HCT116 (cell line): ENCODE results near the gene UBE2N.

Source experiments
- CEBPB ChIP-seq: IDR thresholded peaks from 2 replicates; pipeline ENCODE4 v1.6.1; 2012; ENCODE audit warnings: low read depth
- CTCF ChIP-seq, 3 experiments: fragments of 200-600 bp in 1 of 3; sonication (generic) in 1 of 3; IDR thresholded peaks in 2 of 3; conservative IDR thresholded peaks in 1 of 3; 2 replicates each; pipeline ENCODE4 v1.5.1; 2012 to 2017; ENCODE audit warnings: low read depth in 2 of 3, low read length in 2 of 3, antibody characterized with exemption in 1 of 3, borderline replicate concordance in 1 of 3, control low read depth in 1 of 3, mild to moderate bottlenecking in 1 of 3, mixed read lengths in 1 of 3, mixed run types in 1 of 3, moderate library complexity in 1 of 3; ENCODE audit not compliant: insufficient read depth in 1 of 3
- EGR1 ChIP-seq: IDR thresholded peaks from 2 replicates; pipeline ENCODE4 v1.6.1; 2012; ENCODE audit warnings: low read depth
- EZH2 ChIP-seq: fragments of 200-600 bp; sonication (generic); IDR thresholded peaks from 2 replicates; pipeline ENCODE4 v1.6.1; 2017; ENCODE audit warnings: antibody characterized with exemption, mixed run types
- EZH2phosphoT487 ChIP-seq: fragments of 200-600 bp; IDR thresholded peaks from 2 replicates; pipeline ENCODE4 v1.6.1; 2018; ENCODE audit warnings: antibody characterized with exemption, borderline replicate concordance
- JUND ChIP-seq: IDR thresholded peaks from 2 replicates; pipeline ENCODE4 v1.6.1; 2012
- MAX ChIP-seq: IDR thresholded peaks from 2 replicates; pipeline ENCODE4 v1.6.1; 2012
- POLR2A ChIP-seq: IDR thresholded peaks from 2 replicates; pipeline ENCODE4 v1.7.0; 2011; ENCODE audit warnings: borderline replicate concordance; ENCODE audit not compliant: insufficient read depth, insufficient read length; ENCODE audit errors: extremely low read depth
- POLR2AphosphoS5 ChIP-seq: IDR thresholded peaks from 2 replicates; pipeline ENCODE4 v1.6.1; 2011; ENCODE audit warnings: mild to moderate bottlenecking, low read depth, low read length, moderate library complexity
- REST ChIP-seq: IDR thresholded peaks from 2 replicates; pipeline ENCODE4 v1.6.1; 2012; ENCODE audit warnings: low read depth
- SIN3A ChIP-seq: IDR thresholded peaks from 2 replicates; pipeline ENCODE4 v1.6.1; 2012; ENCODE audit warnings: low read depth
- SRF ChIP-seq: IDR thresholded peaks from 2 replicates; pipeline ENCODE4 v1.6.1; 2012; ENCODE audit warnings: low read depth
- TCF7L2 ChIP-seq: IDR thresholded peaks from 2 replicates; pipeline ENCODE4 v1.7.0; 2011; ENCODE audit warnings: borderline replicate concordance, inconsistent platforms; ENCODE audit not compliant: insufficient read depth, insufficient read length; ENCODE audit errors: extremely low read depth
- YY1 ChIP-seq: IDR thresholded peaks from 2 replicates; pipeline ENCODE4 v1.6.1; 2011; ENCODE audit warnings: low read length, low read depth, moderate library complexity, mild to moderate bottlenecking; ENCODE audit not compliant: insufficient replicate concordance; ENCODE audit errors: extremely low read depth

- TF ChIP-seq CTCF (IDR thresholded peaks at IDR 0.05 in 2 of 3, conservative IDR thresholded peaks at IDR 0.05 in 1 of 3; ENCODE audit: borderline replicate concordance in 1 of 3, insufficient read depth in 1 of 3, low read depth in 2 of 3, low read length in 2 of 3) (no peak), TCF7L2 (no peak), SRF (no peak), POLR2A (no peak), REST (no peak), EGR1 (no peak), EZH2phosphoT487 (no peak), EZH2 (no peak), MAX (no peak), POLR2AphosphoS5 (no peak), YY1 (no peak), JUND (no peak), CEBPB (no peak), SIN3A (no peak)
Observed at GRCh38 chr12:93438266-93439050, 3.3 kb downstream of the UBE2N start.
